ENCODE measurements around the gene SIX1.

DNA sequence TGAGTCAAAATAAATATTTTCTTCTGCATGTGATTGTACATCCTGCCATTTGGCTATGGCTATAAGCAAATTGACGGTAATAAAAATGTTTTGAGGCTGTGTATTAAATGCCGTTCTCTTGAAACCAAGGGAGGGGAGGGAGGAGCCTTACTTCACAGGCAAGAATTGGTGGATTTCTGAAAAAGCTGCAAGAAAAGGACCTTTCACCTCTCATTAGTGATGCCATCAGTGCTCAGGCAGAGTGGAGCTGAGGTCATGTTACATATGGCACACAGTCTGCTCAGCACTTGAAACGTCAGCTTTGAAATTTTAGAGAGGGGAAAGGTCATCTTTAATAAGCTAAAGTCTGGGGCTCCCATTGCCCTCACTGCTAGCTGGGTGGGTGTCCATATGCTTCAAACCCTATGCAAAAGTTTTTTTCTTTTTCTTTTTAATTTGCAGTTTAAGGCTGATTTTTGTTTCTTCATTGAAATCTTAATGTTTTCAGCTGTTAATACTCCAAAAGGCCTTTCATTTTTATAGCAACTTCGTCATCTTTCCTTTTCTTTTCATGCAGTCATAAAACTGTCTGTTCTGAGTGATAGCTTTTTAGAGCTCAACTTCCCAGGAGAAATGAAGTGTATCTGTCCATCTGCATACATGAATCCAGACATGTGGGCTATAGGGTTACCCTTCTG is 9.8 kb upstream of the SIX1 start:
- no peak for TF ChIP-seq TCF7L2 (IDR thresholded peaks at IDR 0.05; ENCODE audit: low read depth, low read length)
- TF ChIP-seq POLR2AphosphoS5 (IDR thresholded peaks at IDR 0.05; ENCODE audit: low read depth, low read length) = no peak
- TF ChIP-seq ZNF720 (CRISPR knock-in tag; IDR thresholded peaks at IDR 0.05) = no peak
- TF ChIP-seq ATF3 (CRISPR knock-in tag; IDR thresholded peaks at IDR 0.05) = no peak
- TF ChIP-seq SRSF1 (optimal IDR thresholded peaks at IDR 0.05; ENCODE audit: low read depth, low read length) = no peak
- TF ChIP-seq ZBED4 (CRISPR knock-in tag; IDR thresholded peaks at IDR 0.05; ENCODE audit: borderline replicate concordance) = no peak
- TF ChIP-seq PAF1 (CRISPR knock-in tag; IDR thresholded peaks at IDR 0.05) = no peak
